IMR-90 (cell line): ENCODE data around the gene ZBED1.

Source experiments
- BHLHE40 ChIP-seq: fragments of 150-350 bp; IDR thresholded peaks from 2 replicates; pipeline ENCODE4 v1.6.1; 2016; ENCODE audit warnings: mild to moderate bottlenecking, low read depth, low read length
- CHD1 ChIP-seq: IDR thresholded peaks from 2 replicates; pipeline ENCODE4 v1.6.1; 2012; ENCODE audit warnings: low read depth, low read length, improper control_type of control experiment
- CTCF ChIP-seq: conservative IDR thresholded peaks from 2 replicates; pipeline ENCODE4 v1.5.1; 2012; ENCODE audit warnings: mild to moderate bottlenecking, low read depth, low read length, improper control_type of control experiment
- FOS ChIP-seq: fragments of 150-350 bp; IDR thresholded peaks from 2 replicates; pipeline ENCODE4 v1.6.1; 2016; ENCODE audit warnings: low read depth, low read length
- MAFK ChIP-seq: IDR thresholded peaks from 2 replicates; pipeline ENCODE4 v1.6.1; 2012; ENCODE audit warnings: low read depth, low read length, improper control_type of control experiment
- MAZ ChIP-seq: IDR thresholded peaks from 2 replicates; pipeline ENCODE4 v1.6.1; 2012; ENCODE audit warnings: low read depth, mild to moderate bottlenecking, low read length, improper control_type of control experiment, moderate library complexity, borderline replicate concordance
- POLR2A ChIP-seq: IDR thresholded peaks from 2 replicates; pipeline ENCODE4 v1.6.1; 2012; ENCODE audit warnings: mild to moderate bottlenecking, low read depth, low read length
- RAD21 ChIP-seq: IDR thresholded peaks from 2 replicates; pipeline ENCODE4 v1.6.1; 2012; ENCODE audit warnings: low read length, improper control_type of control experiment
- RCOR1 ChIP-seq: IDR thresholded peaks from 2 replicates; pipeline ENCODE4 v1.6.1; 2012; ENCODE audit warnings: mild to moderate bottlenecking, low read length, improper control_type of control experiment; ENCODE audit not compliant: insufficient replicate concordance
- RFX5 ChIP-seq: IDR thresholded peaks from 2 replicates; pipeline ENCODE4 v1.8.0; 2012; ENCODE audit warnings: low read depth, mild to moderate bottlenecking, low read length, moderate library complexity
- SMC3 ChIP-seq: fragments of 150-350 bp; IDR thresholded peaks from 2 replicates; pipeline ENCODE4 v1.6.1; 2016; ENCODE audit warnings: low read depth, mild to moderate bottlenecking, antibody characterized with exemption, low read length, moderate library complexity

DNA sequence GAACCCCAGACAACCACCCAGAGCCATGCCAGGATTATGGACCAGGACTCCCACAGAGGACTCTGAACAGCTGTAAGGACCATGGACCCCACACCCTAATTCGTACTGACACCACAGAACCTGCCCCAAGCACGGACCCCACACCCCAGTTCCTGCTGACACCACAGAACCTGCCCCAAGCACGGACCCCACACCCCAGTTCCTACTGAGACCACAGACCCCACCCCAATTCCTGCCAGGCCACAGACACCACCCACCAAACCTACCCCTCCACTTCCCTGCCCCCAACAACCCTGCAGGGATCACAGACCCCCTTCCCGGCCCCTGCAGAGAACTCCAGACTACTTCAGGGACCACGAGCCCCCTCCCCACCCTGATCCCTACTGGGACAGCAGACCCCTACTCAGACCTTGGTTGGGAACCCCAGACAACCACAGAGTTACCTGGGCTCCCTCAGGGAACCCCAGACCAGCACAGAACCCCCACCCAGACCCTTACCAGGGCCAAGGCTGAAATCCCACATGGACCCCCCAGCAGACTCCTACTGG, 1.4 kb upstream of the ZBED1 start:
- TF ChIP-seq POLR2A: no peak
- TF ChIP-seq CTCF: no peak
- TF ChIP-seq MAZ: no peak
- TF ChIP-seq SMC3: no peak
- no peak for TF ChIP-seq MAFK
- no peak for TF ChIP-seq FOS
- no peak for TF ChIP-seq BHLHE40
- TF ChIP-seq RAD21: no peak
- TF ChIP-seq RCOR1: no peak
- TF ChIP-seq RFX5: no peak
- no peak for TF ChIP-seq CHD1
